GM19372 (cell line): ENCODE results near the gene LAYN.

ENCODE experiments used
- ATAC-seq: cut with Tn5 transposase; IDR thresholded peaks from one replicate; pipeline ENCODE4 v1.9.1; 2021; ENCODE audit warnings: mild to moderate bottlenecking, low read depth, moderate library complexity; ENCODE audit not compliant: unreplicated experiment

The LAYN gene

DNA sequence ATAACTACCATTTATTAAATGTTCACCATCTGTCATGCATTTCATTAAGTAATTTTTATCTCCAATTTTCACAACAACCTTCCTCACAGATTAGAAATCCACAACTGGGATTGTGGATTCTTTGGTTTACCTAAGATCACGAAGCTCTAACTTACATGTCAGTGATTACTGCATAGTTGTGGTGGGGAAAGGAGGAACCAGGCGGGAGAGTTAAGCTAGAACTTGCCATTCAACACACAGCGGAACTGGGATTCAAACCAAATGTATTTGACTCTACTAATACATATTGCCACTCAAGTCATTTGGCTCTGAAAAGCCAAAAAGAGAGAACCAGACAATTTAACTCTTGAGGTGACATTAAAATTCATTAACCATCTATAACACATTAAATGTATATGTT, 10.4 kb upstream of the LAYN start:
- no peak for ATAC-seq

DNA sequence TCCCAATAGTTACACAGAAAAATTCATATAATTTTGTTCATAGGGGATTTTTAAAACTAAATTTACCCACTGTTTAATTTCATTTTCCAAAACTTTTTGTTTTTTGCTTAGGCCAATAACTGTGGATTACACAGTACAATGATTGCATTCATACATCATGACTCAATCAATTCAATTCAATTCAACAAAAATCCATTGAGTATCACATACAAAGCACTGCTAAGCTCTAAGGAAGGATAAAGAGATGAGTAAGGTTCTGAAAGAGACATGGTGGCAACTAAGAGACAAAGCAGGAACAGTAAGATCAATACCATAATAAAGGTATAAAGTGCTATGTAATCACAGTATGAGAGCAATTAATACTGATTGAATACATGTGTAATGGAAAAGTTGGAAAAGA, 9.4 kb upstream of the LAYN start:
- ATAC-seq, result no peak

DNA sequence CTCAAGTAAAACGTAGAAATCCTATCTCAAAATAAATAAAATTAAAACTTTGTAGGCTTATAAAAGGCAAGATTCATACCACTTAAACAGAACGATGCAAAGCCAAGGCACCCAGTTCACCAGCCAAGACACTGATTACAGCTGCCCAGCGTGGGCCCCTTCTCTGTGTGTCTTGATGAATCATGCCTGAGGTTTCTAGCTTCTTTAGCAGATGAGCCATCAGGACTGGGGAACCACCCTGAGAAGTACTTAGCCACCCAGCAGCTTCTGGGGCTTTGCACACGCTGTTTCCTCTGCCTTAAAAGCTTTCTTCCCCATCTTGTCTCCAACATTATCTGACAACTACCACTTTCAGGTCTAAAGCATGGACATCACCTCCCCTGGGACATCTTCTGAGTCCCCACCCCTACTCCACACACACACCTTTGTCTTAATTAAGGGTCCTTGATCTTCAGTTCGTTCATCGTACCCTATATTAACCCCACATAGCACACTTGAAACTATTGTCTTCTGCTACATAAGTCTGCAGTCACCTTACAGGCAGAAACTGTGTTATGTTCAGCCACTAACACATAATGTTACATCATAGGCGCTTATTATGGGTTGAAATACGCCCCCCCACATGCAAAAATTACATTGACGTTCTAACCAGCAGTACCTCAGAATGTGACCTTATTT, 8.7 kb upstream of the LAYN start:
- ATAC-seq, result no peak

DNA sequence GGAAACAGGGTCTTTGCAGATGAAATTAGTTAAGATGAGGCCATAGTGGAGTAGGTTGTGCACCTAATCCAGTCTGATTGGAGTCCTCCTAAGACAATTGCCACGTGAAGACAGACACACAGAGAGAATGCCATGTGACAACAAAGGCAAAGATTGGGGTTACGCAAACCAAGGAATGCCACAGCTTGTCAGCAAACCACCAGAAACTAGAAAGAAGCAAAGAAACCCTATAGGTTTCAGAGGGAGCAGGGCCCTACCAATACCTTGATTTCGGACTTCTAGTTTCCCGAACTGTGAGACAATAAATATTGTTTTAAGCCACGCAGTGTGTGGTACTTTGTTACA, 8.2 kb upstream of the LAYN start:
- ATAC-seq, result no peak

DNA sequence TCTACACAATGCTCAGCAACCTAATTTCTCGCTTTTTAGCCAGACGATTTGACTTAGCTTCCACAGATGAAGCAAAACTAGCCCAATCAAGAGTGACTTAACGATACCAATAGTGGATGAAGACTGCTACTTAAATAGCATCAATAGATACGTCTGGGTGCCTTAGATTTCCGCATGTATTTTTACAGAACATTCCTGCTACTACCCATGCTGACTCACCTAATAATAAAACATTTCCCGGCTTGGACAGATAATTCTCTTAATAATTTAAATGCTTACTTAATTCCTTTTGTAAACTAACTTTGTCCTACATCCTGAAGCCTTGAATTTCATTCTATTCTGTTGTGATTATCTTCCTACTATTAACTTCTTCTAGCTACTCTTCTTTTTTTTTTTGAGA, 5.2 kb upstream of the LAYN start:
- no peak for ATAC-seq

DNA sequence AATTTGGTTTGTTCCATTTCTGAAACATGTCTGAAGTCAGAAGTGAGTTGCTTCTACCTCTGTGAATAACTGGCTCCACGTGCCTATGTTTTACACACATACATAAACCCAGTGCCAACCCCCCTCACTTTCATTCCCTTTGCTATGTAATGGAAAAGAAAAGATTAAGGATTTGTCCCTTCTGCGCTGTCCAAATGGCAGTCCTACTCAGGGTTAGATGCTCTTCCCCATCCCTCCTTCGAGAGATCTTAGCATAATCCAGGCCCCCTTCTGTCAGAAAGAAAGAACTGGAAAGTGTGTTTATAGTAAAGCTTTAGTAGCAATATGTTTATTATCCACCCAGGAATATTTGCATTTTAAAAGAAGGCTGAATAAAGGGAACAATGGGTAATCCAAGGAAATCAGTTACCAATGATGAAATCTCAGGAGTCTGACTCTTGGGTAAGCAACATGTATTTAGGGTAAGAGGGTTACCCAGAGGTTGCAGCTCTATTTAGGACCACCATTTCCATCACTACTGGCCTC, 3.1 kb upstream of the LAYN start:
- no peak for ATAC-seq

DNA sequence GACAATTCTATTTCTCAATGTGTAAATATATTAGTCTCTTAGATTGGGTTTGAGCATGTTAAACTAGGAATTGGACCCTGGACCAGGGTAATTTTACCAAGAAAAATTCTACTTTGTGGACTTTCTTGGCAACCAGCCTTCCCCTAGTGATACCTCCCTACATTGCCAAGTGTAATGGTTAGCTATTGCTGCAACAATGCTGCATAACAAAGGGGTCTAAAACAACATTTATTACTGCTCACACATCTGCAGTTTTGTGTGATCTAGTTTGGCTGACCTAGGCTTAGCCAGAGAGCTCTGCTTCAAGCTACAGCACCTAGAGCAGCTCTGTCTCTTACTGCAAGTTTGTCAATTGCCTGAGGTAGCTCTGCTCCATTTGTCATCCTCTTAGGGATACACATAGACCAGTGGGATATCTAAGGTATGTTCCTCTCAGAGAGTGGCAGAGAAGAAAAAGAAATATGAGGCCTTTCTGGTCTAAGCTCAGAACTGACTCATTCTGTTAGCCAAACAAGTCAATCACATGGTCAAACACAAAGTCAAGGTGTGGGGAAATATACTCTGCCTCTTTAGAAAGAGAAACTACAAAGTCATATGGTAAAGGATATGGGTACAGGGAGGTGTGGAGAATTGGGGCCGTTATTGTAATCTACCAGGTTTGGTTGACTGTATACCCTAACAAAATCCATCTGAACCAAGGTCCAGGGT, 2.0 kb upstream of the LAYN start:
- ATAC-seq, result no peak

DNA sequence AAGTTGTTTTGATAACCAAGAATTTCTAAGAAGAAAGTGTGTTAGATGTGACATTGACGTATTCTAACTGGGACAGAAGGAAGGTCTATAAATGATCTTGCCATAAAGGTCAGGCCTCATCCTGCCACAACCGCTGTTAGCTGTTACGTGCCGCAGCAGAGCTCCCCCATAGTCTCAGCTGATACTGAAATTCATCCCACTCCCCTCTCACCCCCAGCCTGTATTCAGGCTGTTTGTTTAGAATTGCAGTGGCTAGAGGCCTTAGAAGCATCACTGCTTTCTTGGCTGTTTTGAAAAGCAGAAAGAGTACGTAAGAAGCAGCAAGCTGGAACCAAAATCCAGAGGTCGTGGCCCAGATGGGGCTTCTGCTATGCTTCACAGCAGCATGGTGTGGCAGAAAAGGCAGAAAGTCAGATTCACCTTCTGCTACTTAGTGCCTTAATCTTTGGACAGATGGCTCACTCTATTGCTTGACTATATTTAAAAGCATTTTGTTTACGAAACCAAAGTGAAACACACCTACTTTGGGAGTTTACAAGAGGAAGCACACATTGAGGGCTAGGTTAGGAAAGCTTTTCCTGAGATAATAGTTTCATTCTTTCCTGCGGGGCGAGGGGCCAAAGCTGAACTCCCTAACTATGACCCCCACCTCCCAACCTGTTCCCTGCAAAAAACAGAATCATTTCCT, 950 bp upstream of the LAYN start:
- ATAC-seq, result no peak

DNA sequence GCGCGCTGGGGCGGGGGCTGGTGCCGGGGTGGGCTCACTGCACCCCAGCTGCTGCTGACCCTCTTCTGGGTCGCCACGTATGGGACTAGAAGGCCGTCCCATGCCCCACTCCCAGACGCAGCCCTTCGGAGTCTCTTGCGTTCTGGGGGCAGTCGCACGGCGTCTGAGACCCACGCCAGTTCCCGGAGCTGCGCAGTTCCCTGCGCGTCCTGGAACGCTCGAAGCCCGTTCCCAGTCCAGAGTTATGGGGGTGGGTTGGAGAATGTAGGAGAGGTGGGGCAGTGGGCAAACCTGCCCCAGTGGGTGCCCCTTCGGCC, 375 bp downstream of the LAYN start:
- no peak for ATAC-seq

DNA sequence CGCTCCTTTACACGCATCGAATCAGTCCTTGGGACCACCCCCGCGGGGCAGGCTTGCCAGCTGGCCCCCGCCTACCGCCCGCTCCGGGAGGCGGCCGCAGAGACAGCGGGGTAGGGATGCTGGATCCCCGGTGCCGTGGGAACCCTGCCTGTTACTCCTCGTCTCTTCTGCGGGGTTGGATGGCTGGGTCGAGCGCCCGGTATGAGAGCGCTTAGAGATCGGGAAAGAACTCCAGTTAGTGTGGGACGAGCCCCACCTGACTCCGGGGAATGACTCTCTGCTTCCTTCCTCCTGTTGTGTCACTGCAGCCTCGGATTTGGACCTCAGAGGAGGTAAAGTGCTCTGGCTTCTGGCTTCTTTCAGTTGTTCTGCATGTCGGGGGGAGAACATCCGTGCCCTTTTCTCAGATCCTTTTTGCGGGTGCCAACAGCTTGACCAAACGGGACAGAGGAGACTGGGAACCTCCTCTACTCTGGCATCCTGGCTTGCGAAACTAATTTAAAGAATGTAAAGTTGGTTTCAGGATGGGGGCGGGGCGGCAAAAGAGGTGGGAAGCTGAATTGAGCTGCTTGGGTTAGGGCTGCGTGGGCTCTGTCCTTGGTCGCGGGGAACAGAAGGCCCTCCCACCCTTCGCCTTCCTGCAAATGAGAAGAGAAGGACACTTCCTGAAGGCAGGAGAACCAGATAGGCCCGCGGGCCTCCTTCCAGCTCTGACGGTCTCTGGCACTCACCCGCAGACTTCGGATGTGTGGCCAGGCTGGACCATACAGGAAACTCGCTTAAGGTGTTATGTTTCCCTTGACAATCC, 938 bp downstream of the LAYN start:
- no peak for ATAC-seq

DNA sequence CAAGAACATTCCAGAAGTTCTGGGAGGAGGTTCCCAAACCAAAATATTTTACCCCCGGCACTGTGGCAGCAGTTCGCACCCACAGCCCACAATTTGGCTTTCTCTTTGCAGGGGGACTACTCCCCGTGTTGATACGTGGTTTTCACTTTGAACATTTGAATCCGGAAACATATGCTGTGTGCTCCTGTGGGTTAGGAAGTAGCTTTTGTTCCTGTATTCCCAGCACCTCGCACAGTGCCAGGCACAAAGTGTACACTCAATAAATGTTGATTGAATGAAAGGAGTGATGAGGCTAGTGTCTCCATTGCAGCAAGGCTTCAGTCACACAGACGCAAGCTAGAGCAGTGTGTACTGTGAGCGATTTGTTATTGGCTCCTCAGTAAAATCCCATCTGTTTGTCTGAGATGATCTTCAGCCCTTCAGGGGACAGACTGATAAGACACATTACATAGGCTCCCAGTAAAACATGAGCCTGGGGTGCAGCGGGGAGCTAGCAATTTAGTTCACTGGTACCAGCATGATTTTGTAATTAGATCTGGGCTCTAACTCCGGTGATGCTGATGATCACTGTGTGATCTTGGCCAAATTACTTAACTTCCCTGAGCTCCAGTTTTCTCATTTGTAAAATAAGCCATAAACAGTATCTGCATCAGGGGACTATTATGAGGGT, 2.2 kb downstream of the LAYN start:
- no peak for ATAC-seq

DNA sequence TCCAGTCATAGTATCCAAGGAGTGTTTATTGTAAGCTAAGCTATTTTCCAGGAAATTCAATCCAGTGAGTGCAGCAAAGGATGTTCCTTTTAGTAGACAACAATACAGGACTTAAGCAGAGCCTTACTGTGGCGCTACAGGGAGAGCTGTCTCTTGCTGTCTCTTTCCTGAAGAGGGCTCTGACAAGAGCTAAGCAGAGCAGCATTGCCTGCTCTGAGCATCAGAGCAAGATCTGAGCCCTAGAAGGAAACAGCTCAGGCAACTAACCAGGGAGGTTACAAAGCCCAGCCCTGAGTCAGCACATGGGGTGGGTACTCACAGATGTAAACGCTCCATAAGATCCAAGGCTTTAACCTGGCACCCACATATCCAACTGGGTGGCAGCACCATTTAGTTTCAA, 8.0 kb downstream of the LAYN start:
- ATAC-seq, result no peak

DNA sequence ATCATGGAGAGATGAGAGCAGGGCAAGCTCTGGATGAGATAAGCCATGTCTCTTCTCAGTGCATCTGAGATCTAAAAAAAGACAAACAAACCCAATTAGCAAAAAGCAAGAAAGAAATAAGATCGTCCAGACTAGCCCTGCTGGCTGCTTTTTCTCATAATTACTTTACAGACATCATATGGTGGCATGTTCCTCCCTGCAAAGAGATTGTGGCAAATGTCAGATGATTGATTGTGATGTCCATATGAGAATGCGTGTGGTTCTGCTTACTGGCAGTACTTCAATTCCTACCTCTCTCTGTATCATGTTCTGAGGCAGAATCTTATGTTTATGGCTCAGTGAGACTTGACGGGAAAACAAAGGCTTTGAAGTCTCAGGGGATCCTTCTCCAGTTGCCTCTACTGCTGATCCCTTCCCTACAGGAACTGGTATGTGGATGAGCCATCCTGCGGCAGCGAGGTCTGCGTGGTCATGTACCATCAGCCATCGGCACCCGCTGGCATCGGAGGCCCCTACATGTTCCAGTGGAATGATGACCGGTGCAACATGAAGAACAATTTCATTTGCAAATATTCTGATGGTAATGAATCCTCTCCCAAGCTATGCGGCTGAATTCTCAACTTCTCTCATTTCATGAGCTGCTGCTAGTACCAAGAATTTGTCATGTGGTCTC, 8.8 kb downstream of the LAYN start:
- ATAC-seq, result no peak

DNA sequence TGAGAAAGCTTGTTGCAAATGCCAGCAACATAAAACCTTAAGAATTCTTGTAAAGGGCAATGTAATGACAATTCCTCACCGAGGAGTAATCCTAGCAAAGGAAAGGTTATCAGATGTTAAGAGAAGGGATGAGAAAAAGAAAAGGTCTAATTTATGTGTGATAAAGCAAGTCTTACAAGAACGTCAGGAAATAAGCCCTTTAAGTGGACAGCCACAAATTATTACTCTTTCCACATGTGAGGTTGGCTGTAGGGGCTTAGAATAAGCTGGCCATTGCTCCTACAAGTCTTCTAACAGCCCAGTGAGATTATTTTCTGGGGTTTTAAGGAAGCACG, 9.3 kb downstream of the LAYN start:
- ATAC-seq, result no peak

DNA sequence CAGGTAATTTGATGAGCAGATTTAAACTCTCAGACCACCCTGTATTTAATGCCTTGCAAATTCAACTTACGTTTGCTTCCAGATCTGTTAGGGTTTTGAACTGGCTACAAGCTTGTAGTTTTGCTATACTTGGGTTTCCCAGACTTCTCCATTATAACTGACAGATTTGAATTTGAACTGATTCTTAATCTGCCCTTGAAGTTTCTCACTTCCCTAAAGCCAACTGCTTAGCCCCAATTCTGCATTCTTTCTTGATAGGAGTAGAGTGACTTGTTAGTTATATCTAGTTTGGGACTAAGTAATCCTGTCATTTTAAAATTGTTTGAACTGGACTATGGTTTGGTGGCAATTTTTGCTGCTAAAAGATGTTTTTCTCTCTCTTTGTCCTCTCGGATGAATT, 9.7 kb downstream of the LAYN start:
- ATAC-seq, result no peak

DNA sequence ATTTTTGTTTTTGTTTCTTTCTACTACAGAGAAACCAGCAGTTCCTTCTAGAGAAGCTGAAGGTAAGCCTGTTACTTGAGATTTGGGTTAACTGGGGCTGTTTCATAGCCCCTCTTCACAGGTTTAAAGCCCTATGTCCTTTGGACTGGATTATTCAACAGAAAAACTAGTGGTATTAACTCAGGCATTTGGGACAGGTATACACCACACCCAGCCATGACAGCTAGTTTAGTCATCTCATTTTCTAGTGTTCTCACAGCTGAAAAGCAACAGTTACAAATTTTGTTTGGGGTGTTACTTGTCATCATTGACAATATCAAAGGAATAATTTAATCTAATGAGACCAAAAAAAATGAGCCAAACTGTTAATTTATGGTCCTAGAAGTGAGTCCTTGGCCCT, 14.0 kb downstream of the LAYN start:
- ATAC-seq, result no peak

DNA sequence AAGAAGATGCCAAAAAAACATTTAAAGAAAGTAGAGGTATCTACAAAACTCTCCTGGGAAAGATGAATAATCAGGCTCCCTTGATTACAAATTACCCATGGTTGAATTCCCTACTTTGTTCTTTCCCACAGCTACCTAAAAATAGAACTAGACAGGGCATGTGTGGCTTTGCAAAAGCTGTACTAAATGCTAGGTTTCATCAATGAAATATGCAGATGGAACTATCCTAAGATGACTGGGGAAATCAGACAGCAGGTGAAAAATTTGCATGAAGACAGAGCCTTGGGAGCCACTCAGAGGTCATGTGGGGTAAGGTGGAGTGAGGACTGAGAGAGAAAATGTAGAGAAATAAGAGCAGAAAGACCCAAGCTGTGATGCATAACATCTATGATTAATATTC, 14.7 kb downstream of the LAYN start:
- ATAC-seq, result no peak

DNA sequence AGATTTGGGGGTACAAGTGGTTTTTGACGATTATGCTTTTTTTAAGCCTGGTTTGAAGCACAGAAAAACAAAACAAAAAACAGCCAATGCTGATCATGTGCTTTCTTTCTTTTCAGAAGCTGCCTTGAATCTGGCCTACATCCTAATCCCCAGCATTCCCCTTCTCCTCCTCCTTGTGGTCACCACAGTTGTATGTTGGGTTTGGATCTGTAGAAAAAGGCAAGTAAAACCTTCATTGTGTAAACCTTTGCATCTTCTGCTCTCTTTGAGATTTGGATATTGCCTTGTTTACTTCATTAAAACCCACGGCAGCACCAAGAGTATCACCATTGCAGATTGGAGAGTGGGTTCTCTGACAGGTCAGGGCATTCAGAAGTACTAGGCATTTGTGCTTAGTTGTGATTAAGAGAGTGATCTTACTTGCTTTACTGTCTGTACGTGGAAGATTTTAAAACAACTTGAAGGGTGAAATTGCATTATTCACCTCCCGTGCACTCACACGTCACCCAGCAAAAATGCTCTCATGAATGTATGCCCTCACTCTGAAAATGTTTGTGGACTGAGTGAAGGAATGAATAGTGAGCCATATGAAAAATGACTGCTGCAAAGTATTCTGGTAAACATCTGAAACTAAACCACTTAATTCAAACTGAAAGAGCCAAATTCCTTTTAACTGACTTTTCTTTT, 17.0 kb downstream of the LAYN start:
- no peak for ATAC-seq

DNA sequence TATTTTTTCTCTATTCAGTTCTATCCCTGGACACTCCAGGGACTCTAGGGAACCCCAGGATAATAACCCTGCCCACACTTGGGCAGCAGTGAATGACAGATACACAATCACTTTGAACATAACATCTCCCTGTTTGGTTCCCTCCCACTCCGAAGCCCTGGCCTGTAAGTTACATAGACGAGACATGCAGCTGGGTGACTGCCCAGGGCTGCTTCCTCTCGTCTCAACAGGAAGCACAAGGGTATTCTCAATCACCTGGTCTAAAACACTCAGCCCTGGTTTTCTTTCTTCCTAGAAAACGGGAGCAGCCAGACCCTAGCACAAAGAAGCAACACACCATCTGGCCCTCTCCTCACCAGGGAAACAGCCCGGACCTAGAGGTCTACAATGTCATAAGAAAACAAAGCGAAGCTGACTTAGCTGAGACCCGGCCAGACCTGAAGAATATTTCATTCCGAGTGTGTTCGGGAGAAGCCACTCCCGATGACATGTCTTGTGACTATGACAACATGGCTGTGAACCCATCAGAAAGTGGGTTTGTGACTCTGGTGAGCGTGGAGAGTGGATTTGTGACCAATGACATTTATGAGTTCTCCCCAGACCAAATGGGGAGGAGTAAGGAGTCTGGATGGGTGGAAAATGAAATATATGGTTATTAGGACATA, 19.4 kb downstream of the LAYN start:
- no peak for ATAC-seq
